Muscle layer of duodenum (tissue), 2 donors: ENCODE measurements around the gene PCNX2.

ENCODE experiments used
- H3K27ac ChIP-seq: one replicate; pipeline ENCODE4 v1.7.0; 2013; ENCODE audit warnings: mild to moderate bottlenecking, low read length
- H3K27me3 ChIP-seq: one replicate; pipeline ENCODE4 v1.7.0; 2013; ENCODE audit warnings: low read depth, mild to moderate bottlenecking, control low read depth, low read length
- H3K36me3 ChIP-seq, 2 donors: one replicate each; pipeline ENCODE4 v1.7.0; 2013; ENCODE audit warnings: low read length in 2 of 2, control low read depth in 1 of 2, mild to moderate bottlenecking in 1 of 2; ENCODE audit not compliant: insufficient read depth in 2 of 2, control insufficient read depth in 1 of 2
- H3K4me1 ChIP-seq, 2 donors: one replicate each; pipeline ENCODE4 v1.7.0; 2013; ENCODE audit warnings: low read length in 2 of 2, mild to moderate bottlenecking in 2 of 2, control low read depth in 1 of 2, moderate library complexity in 1 of 2; ENCODE audit not compliant: insufficient read depth in 2 of 2, control insufficient read depth in 1 of 2
- H3K4me3 ChIP-seq, 2 donors: one replicate each; pipeline ENCODE4 v1.7.0; 2013; ENCODE audit warnings: low read length in 2 of 2, low read depth in 1 of 2, mild to moderate bottlenecking in 1 of 2
- H3K9me3 ChIP-seq, 2 donors: one replicate each; pipeline ENCODE4 v1.7.0; 2013; ENCODE audit warnings: low read length in 2 of 2, control low read depth in 1 of 2, mild to moderate bottlenecking in 1 of 2; ENCODE audit not compliant: control insufficient read depth in 1 of 2
- donor health status: healthy.

The PCNX2 gene

DNA sequence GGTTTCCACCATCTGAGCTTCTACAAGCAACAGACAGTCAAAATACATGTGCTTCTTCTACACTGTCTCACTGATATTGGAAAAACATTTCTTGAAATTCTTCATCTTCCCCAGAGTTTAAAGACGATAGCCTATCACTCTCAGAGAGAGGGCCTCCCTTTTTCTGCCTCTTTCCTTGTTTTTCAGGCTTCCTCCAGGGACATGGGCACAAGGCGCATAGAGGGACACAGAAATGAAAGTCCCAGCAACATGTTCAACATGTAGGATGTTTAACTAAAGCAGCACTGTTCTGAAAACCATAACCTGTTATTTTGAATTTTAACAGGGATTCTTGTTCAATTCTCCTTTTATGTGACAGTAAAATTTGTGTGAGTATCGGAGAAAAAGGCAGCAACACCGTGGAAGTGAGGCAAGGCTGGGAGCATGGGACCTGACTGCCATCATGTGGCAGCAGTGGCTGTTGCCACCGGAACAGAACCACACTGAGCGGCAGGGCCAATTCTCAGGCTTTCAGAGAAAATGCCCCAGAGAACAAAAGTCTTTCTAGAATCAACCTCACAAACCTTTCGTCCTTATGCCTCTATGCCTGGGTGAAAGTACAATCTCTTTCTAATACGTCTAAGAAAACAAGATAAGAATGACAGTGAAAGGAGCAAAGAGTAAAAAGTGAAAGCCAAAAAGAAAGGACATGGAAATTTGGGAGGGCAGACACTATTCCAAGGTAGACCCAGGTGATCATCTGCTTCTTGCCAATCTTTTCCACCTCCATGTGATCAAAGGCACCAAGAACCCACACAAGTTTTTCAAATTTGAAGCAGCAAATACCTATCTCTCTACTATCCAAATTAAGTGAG lies 54.5 kb downstream of the PCNX2 start:
- H3K4me1 ChIP-seq = peaks cover 4 to 9% of the 10 kb centered on the region in 2 donors
- peak overlapping the region in 1 of 2 donors; percentile 42 for H3K4me3 ChIP-seq
- H3K9me3 ChIP-seq = no peaks in the 10 kb centered on the region
- H3K36me3 ChIP-seq = no peaks in the 10 kb centered on the region
- no peaks in the 10 kb centered on the region for H3K27me3 ChIP-seq
- no peak overlapping the region for H3K27ac ChIP-seq

GRCh38 chr1:233240371-233240770 lies 55.2 kb downstream of the PCNX2 start:
- no peaks in the 10 kb centered on the region for H3K27me3 ChIP-seq
- H3K36me3 ChIP-seq = no peaks in the 10 kb centered on the region
- no peak overlapping the region for H3K27ac ChIP-seq
- H3K9me3 ChIP-seq = no peaks in the 10 kb centered on the region
- H3K4me3 ChIP-seq = no peak overlapping the region
- H3K4me1 ChIP-seq = peaks cover 4 to 9% of the 10 kb centered on the region in 2 donors

- H3K27ac ChIP-seq = no peak overlapping the region
- no peaks in the 10 kb centered on the region for H3K9me3 ChIP-seq
- H3K36me3 ChIP-seq = no peaks in the 10 kb centered on the region
- no peak overlapping the region for H3K4me3 ChIP-seq
- H3K4me1 ChIP-seq = peaks cover 4 to 9% of the 10 kb centered on the region in 2 donors
- no peaks in the 10 kb centered on the region for H3K27me3 ChIP-seq
These were observed 56.6 kb downstream of the PCNX2 start for GRCh38 chr1:233238884-233239431.

DNA sequence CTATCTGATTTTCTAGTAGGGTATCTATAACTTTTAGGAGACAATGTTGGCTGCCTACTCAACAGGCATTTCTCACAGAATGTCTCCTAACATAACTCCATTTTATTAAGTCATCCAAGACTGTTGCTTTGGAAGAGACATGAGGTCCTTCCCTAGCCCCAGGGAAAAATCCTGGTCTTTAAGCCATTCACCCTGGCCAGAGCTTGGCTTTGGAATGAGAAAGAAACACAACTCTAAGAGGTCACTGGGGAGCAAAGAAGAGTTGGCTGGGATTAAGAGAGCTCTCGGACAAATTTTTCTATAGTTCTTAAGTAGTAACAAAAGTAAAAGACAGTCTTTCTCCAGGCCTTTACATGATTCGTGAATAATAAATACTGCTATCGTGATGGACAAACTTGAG lies 57.9 kb downstream of the PCNX2 start:
- Histone ChIP-seq H3K4me3 (no peak overlapping the region), H3K9me3 (no peaks in the 10 kb centered on the region)

DNA sequence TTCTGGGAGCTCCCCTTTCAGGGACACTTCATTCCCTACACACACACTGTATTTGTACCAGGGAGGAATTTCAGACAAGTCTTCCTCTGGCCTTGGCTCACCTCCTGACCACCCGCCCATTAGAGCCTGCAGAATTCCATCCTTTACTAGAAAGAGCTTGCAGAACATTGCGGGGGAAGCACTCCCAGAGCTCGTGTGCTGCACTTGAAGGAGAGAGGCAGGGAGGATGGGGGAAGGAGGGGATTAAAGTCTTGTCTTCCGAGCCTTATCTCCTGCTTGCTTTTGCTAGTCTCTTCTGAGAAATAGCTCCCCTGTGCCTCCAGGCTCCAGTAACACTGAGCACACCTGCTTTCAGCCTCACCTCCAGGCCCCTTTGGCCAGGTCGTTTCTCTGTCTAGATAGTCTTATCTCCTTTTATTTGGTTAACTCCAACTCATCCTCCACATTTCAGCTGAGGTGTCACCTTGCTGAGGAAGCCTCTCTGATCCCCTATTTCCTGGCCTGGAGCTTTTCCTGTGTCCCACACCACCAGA lies 62.0 kb downstream of the PCNX2 start:
- no peaks in the 10 kb centered on the region for H3K4me1 ChIP-seq
- H3K36me3 ChIP-seq = no peaks in the 10 kb centered on the region
- no peak overlapping the region for H3K27ac ChIP-seq
- H3K4me3 ChIP-seq = no peak overlapping the region
- no peaks in the 10 kb centered on the region for H3K9me3 ChIP-seq
- H3K27me3 ChIP-seq = no peaks in the 10 kb centered on the region

More for the DNA sequence above, 57.9 kb downstream of the PCNX2 start:
- Histone ChIP-seq H3K27me3 (no peaks in the 10 kb centered on the region), H3K4me1 (peaks cover 4 to 9% of the 10 kb centered on the region in 2 donors), H3K27ac (no peak overlapping the region), H3K36me3 (no peaks in the 10 kb centered on the region)

- Histone ChIP-seq H3K36me3 (no peaks in the 10 kb centered on the region), H3K4me1 (no peaks in the 10 kb centered on the region), H3K4me3 (no peak overlapping the region), H3K27me3 (no peaks in the 10 kb centered on the region), H3K27ac (no peak overlapping the region), H3K9me3 (no peaks in the 10 kb centered on the region)
These were observed 65.5 kb downstream of the PCNX2 start for GRCh38 chr1:233230011-233230410.

DNA sequence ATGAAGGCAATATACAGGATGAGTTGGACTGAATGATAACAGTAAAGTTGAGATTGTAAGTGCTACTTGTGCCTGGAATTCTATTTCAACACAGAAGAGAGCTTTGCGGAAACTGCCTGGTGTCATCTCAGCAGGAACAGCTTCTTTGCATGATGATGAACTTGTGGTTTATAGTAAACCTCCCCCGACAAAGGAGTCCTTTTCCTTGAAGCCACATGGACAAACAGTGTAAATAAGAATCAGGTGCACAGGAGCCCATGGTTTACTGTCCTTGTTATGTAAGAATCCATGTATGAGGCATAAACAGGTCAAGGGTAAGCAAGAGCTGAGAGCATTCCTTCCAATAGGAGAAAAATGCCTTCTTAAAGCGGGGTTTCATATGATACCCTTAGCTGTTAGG lies 66.2 kb downstream of the PCNX2 start:
- Histone ChIP-seq H3K9me3 (no peaks in the 10 kb centered on the region), H3K4me3 (no peak overlapping the region), H3K4me1 (no peaks in the 10 kb centered on the region), H3K36me3 (no peaks in the 10 kb centered on the region), H3K27ac (no peak overlapping the region), H3K27me3 (no peaks in the 10 kb centered on the region)

DNA sequence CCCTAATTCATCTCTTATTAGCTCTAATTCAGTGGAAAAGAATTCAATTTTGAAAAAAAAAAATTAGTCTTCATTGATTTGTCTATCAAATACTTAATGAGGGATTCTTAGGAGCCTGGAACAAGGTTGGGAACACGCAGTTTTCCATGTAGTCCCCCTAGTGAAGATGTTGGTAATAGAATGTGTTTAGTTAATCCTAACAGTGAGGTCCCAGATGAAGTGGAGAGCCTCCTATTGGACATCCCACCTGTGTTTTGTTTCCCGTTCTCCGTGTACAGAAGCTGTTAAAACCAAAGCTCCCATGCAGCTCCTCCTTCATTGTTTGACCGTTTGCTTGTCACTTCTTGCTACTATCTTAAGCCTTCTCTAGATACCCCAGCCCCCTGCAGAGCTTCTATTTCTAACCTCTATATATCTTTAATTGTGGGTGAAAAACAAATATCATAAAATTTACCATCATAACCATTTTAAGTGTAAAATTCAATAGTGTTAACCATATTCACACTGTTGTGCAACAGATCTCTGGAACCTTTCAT lies 67.5 kb downstream of the PCNX2 start:
- no peak overlapping the region for H3K4me3 ChIP-seq
- no peaks in the 10 kb centered on the region for H3K9me3 ChIP-seq
- H3K27me3 ChIP-seq = no peaks in the 10 kb centered on the region
- no peaks in the 10 kb centered on the region for H3K36me3 ChIP-seq
- no peaks in the 10 kb centered on the region for H3K4me1 ChIP-seq
- H3K27ac ChIP-seq = no peak overlapping the region

GRCh38 chr1:233224311-233224710 lies 71.2 kb downstream of the PCNX2 start:
- H3K36me3 ChIP-seq = peaks cover 0 to 5% of the 10 kb centered on the region in 2 donors
- H3K9me3 ChIP-seq = no peaks in the 10 kb centered on the region
- H3K4me3 ChIP-seq = no peak overlapping the region
- no peak overlapping the region for H3K27ac ChIP-seq
- H3K27me3 ChIP-seq = no peaks in the 10 kb centered on the region
- H3K4me1 ChIP-seq = no peaks in the 10 kb centered on the region

- Histone ChIP-seq H3K27me3 (no peaks in the 10 kb centered on the region), H3K4me3 (no peak overlapping the region), H3K4me1 (no peaks in the 10 kb centered on the region), H3K27ac (no peak overlapping the region), H3K36me3 (peaks cover 0 to 5% of the 10 kb centered on the region in 2 donors), H3K9me3 (peaks cover 0 to 3% of the 10 kb centered on the region in 2 donors)
These were observed 77.7 kb downstream of the PCNX2 start for GRCh38 chr1:233217832-233218231.

GRCh38 chr1:233216009-233216408 lies 79.5 kb downstream of the PCNX2 start:
- Histone ChIP-seq H3K27ac (no peak overlapping the region), H3K4me3 (no peak overlapping the region), H3K4me1 (no peaks in the 10 kb centered on the region), H3K9me3 (peaks cover 0 to 3% of the 10 kb centered on the region in 2 donors), H3K27me3 (no peaks in the 10 kb centered on the region), H3K36me3 (peaks cover 0 to 5% of the 10 kb centered on the region in 2 donors)
